HL-60/S4 (cell line): ENCODE measurements around the gene FAM236C.
"Not testable (repeated sequence)": the region's sequence is repeated elsewhere in the genome, so short reads cannot be mapped to it uniquely, and the experiment has no call there.

Experiments
- in situ Hi-C: fragments of 300-500 bp; cut with MboI; formaldehyde crosslinking; loops from 2 replicates; pipeline ENCODE4 v1.14.3; 2022; ENCODE audit warnings: low sequenced_read_pairs

Gene FAM236C

DNA sequence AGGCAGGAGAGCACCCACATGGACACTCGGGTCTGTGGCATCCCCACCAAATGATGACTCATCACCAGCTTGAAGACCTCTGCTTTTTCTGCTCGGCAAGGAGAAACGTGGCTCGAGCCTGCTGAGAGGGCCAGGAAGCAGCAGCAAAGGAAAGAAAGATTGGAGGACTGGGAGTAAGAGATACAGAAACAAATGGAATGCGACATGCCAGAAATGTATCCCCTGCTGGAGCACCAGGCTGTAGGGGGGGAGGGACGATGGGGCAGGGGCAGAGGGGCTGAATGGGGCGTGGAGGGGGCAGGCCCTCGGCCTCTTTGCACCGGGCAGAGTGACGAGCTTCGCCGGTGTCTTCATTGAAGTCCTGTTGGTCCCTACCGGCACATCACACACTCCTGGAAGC lies at the start of gene FAM236C:
Gene FAM236C (plus strand): TSS at position 301 of the 400 bp plus-strand sequence. CDS start 100 bp downstream, outside the sequence.
- in situ Hi-C loops: not testable (repeated sequence)

- in situ Hi-C loops: not testable (repeated sequence)
Observed at GRCh38 chrX:72882898-72883297, 29.5 kb upstream of the FAM236C start.

GRCh38 chrX:72889740-72890139 lies 22.7 kb upstream of the FAM236C start:
- in situ Hi-C loops: not testable (repeated sequence)

GRCh38 chrX:72916096-72916495 lies 3.7 kb downstream of the FAM236C start:
- in situ Hi-C loops: not testable (repeated sequence)

DNA sequence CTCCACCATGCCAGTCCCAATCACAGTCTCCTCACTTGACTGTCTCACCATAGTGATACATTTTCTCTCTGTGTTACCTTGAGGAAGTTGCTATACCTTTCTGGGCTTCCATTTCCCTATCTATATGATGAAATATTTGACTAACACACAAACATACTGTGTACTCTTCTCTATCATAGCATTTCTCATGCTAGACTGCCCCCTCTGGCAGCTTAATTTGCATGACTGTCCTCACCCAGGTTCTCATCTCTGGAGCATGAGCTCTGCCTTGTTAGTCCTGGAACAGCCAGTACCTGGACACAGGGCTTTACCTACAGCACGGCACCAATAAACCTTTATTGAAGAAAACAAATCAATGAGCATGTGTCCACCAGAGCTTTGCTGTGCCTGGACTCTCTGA lies 19.9 kb downstream of the FAM236C start:
- in situ Hi-C loops: not testable (repeated sequence)

DNA sequence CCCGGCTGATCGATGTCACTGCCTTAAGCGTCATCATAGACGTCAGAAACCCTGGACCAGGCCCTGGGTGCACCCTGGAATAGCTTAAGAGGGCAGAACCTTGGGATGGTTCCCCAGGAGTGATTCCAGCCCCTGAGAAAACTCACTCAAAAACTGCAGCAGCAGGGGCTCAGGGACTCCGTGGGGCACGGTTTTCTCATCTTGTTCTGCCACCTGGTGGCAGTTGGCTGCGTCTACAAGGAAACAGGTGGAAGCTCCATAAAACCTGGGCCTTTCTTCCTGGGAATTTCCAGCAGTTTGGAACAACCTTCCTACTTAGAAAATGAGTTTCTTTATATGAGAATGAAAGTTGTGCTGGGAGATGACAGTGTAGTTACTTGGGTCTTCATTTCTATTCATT lies 24.0 kb downstream of the FAM236C start:
- in situ Hi-C loops: not testable (repeated sequence)

DNA sequence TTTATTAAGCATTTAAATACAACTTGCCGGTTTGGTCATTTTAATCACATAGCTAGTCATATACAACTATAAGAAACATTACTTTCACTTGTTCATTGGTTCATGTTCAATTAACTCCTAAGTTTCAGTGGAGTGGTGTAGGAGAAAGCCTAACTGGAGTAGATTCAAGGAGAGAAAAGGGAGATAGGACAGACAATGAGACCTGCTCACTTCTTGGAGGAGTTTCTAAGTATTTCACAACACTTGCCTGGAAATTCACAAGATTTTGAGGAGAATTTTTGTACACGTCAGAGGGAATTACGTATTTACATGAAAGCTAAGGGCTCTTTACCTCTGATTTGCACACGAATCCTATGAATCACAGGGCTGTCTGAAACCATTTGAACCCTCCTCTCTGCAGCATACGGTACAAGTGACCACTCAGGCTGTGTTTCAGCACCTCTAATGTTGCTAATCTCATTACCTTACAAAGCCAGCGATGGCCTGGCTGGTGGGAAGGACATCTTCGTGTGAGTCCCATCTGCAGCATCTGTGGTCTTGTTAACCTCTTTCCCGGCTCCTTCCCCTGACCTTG lies 24.6 kb downstream of the FAM236C start:
- in situ Hi-C loops: not testable (repeated sequence)

DNA sequence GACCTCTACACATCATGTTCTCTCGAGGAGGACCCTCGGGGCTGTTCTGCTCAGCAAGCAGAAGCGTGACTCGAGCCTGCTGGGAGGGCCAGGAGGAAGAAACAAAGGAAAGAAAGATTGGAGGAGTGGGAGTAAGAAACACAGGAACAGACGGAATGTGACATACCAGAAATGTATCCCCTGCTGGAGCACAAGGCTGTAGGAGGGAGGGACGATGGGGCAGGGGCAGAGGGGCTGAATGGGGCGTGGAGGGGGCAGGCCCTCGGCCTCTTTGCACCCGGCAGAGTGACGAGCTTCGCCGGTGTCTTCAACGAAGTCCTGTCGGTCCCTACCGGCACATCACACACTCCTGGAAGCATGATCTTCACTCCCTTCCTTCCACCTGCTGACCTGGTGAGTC lies 25.5 kb downstream of the FAM236C start, which contains the start of gene FAM236A:
Gene FAM236A (plus strand): TSS at position 301 of the 400 bp plus-strand sequence. CDS start 57 bp downstream, at position 358.
- in situ Hi-C loops: not testable (repeated sequence)

DNA sequence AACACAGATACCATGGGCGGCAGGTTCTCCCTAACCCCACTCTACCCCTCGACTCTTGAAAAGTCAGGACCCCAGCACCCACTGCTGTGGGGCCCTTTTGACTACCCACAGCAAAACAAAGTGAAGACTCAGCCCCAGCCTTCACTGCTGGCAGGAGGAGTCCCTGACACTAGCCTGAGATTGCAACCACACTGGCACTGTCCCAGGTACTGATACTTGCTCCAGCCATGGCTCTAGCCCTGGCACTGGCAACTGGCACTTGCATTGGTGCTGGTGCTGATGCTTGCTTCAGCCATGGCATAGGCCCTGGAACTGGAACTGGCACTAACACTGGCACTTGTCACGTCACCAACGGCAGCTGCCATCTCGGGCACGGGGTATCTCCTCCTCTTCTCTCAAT lies 29.9 kb downstream of the FAM236C start:
- in situ Hi-C loops: not testable (repeated sequence)

- in situ Hi-C loops: not testable (repeated sequence)
Observed at GRCh38 chrX:72943035-72943818, 30.8 kb downstream of the FAM236C start.

DNA sequence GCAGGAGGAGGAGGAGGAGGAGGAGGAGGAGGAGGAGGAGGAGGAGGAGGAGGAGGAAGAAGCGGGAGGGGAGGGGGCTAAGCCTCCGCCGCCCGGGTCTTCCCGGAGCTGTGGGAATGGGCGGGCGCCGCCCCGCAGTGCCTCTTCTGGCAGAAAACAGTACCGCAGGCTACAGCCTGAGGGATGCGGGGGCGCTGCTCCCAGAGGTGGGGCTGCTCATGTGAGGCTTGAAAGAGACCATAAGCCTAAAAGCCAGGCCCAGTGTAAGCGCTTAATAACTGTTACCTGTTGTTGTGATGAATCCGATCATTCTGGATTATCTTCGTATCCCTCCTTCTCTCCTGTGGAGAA lies 31.4 kb downstream of the FAM236C start, which contains the start of gene DMRTC1:
Gene DMRTC1 (minus strand): TSS at position 19 of the 351 bp plus-strand sequence. CDS start 68,143 bp downstream, outside the sequence.
- in situ Hi-C loops: not testable (repeated sequence)

DNA sequence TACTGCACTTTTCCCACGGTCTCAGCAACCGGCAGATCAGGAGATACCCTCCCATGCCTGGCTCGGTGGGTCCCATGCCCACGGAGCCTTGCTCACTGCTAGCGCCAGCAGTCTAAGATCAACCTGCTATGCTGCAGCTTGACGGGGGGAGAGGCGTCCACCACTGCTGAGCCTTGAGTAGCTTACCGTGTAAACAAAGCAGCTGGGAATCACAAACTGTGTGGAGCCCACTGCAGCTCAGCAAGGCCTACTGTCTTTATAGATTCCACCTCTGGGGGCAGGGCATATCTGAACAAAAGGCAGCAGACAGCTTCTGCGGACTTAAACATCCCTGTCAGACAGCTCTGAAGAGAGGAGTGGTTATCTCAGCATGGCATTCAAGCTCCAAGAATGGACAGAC lies 47.6 kb downstream of the FAM236C start:
- in situ Hi-C loops: not testable (repeated sequence)
